ENCODE results near the gene OBSL1.
A peak's percentile ranks its signal among the peaks of the same experiment; 100 is the strongest.

The OBSL1 gene

DNA sequence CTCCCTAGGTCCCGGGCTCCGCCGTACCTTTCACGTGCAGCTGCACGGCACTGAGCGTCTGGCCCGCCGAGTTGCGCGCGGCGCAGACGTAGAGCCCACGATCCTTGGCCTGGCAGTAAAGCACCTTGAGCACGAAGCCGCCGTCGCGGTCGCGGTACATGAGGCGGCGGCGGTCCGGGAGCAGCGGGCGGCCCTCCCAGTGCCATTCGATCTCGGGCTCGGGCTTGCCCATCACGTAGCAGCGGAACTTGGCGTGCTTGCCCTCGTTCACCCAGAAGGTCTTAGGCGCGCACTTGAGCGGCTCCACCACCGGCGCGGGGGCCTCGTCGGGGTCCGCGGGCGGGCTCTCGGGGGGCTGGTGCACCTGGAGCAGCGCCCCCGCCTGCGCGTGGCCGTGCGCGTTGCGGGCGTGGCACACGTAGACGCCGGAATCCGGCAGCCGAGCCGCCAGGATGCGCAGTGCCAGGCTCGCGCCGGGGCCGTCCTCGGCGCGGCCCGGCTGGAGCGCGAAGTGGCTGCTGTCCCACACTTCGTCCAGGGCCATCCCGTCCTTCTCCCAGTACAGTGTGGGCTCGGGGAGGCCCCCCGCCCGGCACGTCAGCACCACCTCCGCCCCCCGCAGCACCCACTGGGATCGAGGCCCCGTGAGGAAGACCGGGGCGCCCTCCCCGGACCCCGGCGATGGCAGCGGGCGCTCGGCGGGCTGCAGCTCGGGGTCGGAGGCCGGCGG lies 980 bp downstream of the OBSL1 start:
- no peak for DNase-seq (ENCODE audit: low read depth)
- TF ChIP-seq, protein P1, sequence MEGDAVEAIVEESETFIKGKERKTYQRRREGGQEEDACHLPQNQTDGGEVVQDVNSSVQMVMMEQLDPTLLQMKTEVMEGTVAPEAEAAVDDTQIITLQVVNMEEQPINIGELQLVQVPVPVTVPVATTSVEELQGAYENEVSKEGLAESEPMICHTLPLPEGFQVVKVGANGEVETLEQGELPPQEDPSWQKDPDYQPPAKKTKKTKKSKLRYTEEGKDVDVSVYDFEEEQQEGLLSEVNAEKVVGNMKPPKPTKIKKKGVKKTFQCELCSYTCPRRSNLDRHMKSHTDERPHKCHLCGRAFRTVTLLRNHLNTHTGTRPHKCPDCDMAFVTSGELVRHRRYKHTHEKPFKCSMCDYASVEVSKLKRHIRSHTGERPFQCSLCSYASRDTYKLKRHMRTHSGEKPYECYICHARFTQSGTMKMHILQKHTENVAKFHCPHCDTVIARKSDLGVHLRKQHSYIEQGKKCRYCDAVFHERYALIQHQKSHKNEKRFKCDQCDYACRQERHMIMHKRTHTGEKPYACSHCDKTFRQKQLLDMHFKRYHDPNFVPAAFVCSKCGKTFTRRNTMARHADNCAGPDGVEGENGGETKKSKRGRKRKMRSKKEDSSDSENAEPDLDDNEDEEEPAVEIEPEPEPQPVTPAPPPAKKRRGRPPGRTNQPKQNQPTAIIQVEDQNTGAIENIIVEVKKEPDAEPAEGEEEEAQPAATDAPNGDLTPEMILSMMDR (conservative IDR thresholded peaks at IDR 0.05; ENCODE audit: low read depth, low read length) = no peak
- H3K4me3 ChIP-seq (ENCODE audit: low read depth, low read length) = peak overlapping the region; percentile 82

DNA sequence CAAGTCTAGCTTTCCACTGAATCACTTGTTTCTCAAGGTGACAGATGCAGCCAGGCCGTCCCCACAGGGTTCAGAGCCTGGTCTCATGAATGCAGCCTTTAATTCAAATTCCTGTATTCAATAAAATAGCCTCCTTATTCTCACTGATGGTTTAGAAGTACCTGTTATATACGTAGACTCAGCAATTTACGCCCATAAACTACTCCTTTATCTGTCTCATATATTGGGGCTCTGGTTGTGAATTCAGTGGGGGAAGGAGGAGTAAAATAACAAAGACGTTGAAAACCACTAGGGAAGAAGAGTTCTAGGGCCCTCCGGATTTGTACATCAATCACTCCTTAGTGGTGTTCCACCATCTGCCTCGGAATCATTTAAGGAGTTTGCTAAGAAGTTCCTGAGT lies 1.7 kb downstream of the OBSL1 start:
- TF ChIP-seq, protein P1 (conservative IDR thresholded peaks at IDR 0.05; ENCODE audit: low read depth, low read length) = no peak
- DNase-seq (ENCODE audit: low read depth) = no peak
- peak overlapping the region; percentile 82 for H3K4me3 ChIP-seq (ENCODE audit: low read depth, low read length)

DNA sequence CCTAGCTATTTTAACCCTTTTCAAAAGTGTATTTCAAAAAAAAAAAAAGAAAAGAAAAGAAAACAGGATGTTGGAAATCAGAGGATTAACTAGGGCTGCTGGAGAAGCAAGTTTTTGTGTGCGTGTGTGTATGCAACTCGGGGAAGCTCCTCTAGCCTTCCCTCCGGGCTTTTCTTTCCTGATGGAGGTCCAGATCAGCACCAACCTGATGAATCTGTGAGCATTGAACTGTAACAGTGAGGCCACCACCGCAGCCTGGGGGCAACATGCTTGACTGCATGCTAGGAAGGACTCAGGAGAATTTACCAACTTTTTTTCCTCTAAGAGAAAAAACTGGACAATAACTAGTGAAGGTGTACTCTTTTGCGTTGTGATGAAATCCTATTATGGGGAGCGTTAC lies 2.3 kb downstream of the OBSL1 start:
- TF ChIP-seq, protein P1 (conservative IDR thresholded peaks at IDR 0.05; ENCODE audit: low read depth, low read length) = no peak
- DNase-seq (ENCODE audit: low read depth) = no peak
- H3K4me3 ChIP-seq (ENCODE audit: low read depth, low read length) = no peak overlapping the region

DNA sequence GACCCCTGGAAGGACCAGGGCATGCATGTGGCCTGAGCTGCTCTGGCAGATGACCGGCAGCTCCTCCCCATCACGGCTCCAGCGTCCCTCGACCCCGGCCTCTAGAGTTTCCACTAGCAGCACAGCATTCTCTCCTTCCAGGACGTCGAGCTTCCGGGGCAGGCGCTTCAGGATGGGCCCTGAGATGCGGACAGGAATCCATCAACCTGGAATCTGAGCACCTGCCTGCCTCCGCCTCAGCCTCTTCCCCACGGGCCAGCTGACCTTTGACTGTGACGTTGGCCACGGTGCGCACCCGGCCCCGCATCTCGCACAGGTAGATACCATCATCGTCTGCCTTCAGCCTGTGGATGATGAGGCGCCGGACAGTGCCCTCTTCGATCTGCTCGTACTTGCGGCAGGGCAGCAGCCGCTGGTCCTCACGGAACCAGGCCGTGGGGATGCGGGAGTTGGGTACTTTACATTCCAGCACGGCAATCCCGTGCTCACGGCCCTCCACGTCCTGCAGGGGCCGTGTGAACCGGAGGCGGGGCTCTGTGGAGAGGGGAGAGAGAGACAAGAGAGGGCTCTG lies 3.5 kb downstream of the OBSL1 start:
- H3K4me3 ChIP-seq (ENCODE audit: low read depth, low read length) = no peak overlapping the region
- DNase-seq (ENCODE audit: low read depth) = no peak
- TF ChIP-seq, protein P1 (conservative IDR thresholded peaks at IDR 0.05; ENCODE audit: low read depth, low read length) = no peak

DNA sequence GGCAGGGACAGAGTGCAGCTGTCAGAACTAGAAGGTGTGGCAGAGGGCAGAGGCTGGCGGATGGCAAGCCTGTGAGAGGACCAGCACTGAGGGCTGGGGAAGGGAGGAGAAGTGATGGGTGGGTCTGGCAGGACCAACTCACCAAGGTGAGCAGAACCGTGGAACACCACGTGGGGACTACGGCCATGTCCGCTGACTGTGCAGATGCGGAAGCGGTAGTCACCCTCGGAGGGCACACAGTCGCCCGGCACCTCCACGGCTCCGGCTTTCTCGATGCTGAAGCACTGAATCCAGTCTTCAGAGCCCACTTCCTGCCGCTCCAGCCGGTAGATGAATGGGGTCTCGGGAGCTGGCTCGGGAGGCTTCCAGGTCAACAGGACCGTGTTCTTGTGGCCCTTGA lies 4.2 kb downstream of the OBSL1 start:
- no peak overlapping the region for H3K4me3 ChIP-seq (ENCODE audit: low read depth, low read length)
- TF ChIP-seq, protein P1 (conservative IDR thresholded peaks at IDR 0.05; ENCODE audit: low read depth, low read length) = no peak
- DNase-seq (ENCODE audit: low read depth) = no peak

DNA sequence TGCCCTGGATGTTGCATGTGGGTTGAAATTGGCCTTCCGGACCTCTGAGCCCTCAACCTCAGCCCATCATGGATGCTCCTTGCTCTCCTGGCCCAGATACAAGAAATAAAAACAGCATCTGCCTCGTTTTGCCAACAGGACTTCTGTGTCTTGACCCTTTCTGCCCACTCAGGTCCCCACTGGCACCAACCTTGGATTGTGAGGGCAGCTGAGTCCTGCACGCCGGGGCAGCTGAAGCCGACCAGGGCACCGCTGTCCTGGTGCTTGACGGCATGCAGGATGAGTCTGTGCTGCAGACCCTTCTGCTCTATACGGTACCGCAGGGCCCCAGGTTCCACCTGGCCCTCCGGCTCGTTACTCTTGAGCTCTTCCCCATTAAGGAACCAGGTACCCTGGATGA lies 4.7 kb downstream of the OBSL1 start:
- no peak overlapping the region for H3K4me3 ChIP-seq (ENCODE audit: low read depth, low read length)
- no peak for DNase-seq (ENCODE audit: low read depth)
- TF ChIP-seq, protein P1 (conservative IDR thresholded peaks at IDR 0.05; ENCODE audit: low read depth, low read length) = no peak

Data from choroid plexus epithelial cell (primary cell).